NCI-H2029 (cell line): ENCODE results near the gene MTLN.
A peak's percentile ranks its signal among the peaks of the same experiment; 100 is the strongest.
"Not testable (repeated sequence)": the region's sequence is repeated elsewhere in the genome, so short reads cannot be mapped to it uniquely, and the experiment has no call there.

ENCODE experiments used
- DNase-seq: peaks from one replicate; lab custom pipeline; 2025; lab: John Stamatoyannopoulos, UW

The MTLN gene

GRCh38 chr2:110211938-110212858 lies at the start of gene MTLN:
MTLN (minus strand) TSS chr2:110212547; CDS start chr2:110212525, 22 bp downstream.
- peak; percentile 32 for DNase-seq

GRCh38 chr2:110261910-110262309 lies 49.6 kb upstream of the MTLN start:
- not testable (repeated sequence) for DNase-seq

- DNase-seq: not testable (repeated sequence)
These were observed 35.9 kb upstream of the MTLN start for GRCh38 chr2:110248081-110248795.

- DNase-seq: not testable (repeated sequence)
These were observed 33.4 kb upstream of the MTLN start for GRCh38 chr2:110245488-110246435.

GRCh38 chr2:110243283-110243682 lies 30.9 kb upstream of the MTLN start:
- not testable (repeated sequence) for DNase-seq

- DNase-seq: not testable (repeated sequence)
These were observed 22.2 kb upstream of the MTLN start for GRCh38 chr2:110234514-110234913.

GRCh38 chr2:110229886-110230285 lies 17.5 kb upstream of the MTLN start:
- not testable (repeated sequence) for DNase-seq

GRCh38 chr2:110222626-110223025 lies 10.3 kb upstream of the MTLN start:
- not testable (repeated sequence) for DNase-seq

GRCh38 chr2:110221938-110222337 lies 9.6 kb upstream of the MTLN start:
- DNase-seq: no peak

GRCh38 chr2:110220190-110220564 lies 7.8 kb upstream of the MTLN start:
- DNase-seq: no peak

- DNase-seq: no peak
These were observed 7.3 kb upstream of the MTLN start for GRCh38 chr2:110219496-110220189.

- not testable (repeated sequence) for DNase-seq
These were observed 6.5 kb upstream of the MTLN start for GRCh38 chr2:110218889-110219288.

GRCh38 chr2:110216803-110217202 lies 4.5 kb upstream of the MTLN start:
- no peak for DNase-seq

GRCh38 chr2:110216199-110216598 lies 3.9 kb upstream of the MTLN start:
- DNase-seq: no peak

GRCh38 chr2:110215566-110216158 lies 3.3 kb upstream of the MTLN start:
- DNase-seq: no peak

GRCh38 chr2:110215091-110215490 lies 2.7 kb upstream of the MTLN start:
- DNase-seq: no peak

GRCh38 chr2:110213522-110213921 lies 1.2 kb upstream of the MTLN start:
- not testable (repeated sequence) for DNase-seq

- no peak for DNase-seq
These were observed 6.5 kb downstream of the MTLN start for GRCh38 chr2:110205660-110206455.

- peak; percentile 67 for DNase-seq
These were observed 7.7 kb downstream of the MTLN start, which contains the start of gene NPHP1 for GRCh38 chr2:110204408-110205385. NPHP1 (minus strand) TSS chr2:110205013; CDS start chr2:110204968, 45 bp downstream.
